H9 (cell line): Measurements from ENCODE around the gene NUP88. TPM values are rescaled to one million over a fixed set of nuclear protein-coding genes. Genes with fewer than 3 reads are reported as not detected.
A peak's percentile ranks its signal among the peaks of the same experiment; 100 is the strongest.

Experiments
- DNase-seq: peaks from one replicate; pipeline ENCODE4 v3.0.0-alpha.2; 2017
- H2AFZ ChIP-seq: one replicate; pipeline ENCODE4 v1.6.1; 2013; ENCODE audit warnings: mild to moderate bottlenecking, low read length, control low read depth, moderate library complexity
- H2AK5ac ChIP-seq: 2 replicates; pipeline ENCODE4 v1.6.1; 2013; ENCODE audit warnings: low read length, control low read depth, mixed read lengths; ENCODE audit not compliant: insufficient read length
- H2BK120ac ChIP-seq: one replicate; pipeline ENCODE4 v1.6.1; 2013; ENCODE audit warnings: low read depth, mild to moderate bottlenecking, low read length, control low read depth, inconsistent platforms; ENCODE audit not compliant: poor library complexity, severe bottlenecking
- H2BK12ac ChIP-seq: 2 replicates; pipeline ENCODE4 v1.6.1; 2013; ENCODE audit warnings: low read length, control low read depth, mixed read lengths, low read depth; ENCODE audit not compliant: insufficient read length
- H2BK15ac ChIP-seq: 2 replicates; pipeline ENCODE4 v1.6.1; 2013; ENCODE audit warnings: low read depth, low read length, control low read depth
- H2BK20ac ChIP-seq: one replicate; pipeline ENCODE4 v1.6.1; 2013; ENCODE audit warnings: low read depth, mild to moderate bottlenecking, low read length, control low read depth, inconsistent platforms; ENCODE audit not compliant: poor library complexity, severe bottlenecking
- H2BK5ac ChIP-seq: 2 replicates; pipeline ENCODE4 v1.6.1; 2013; ENCODE audit warnings: low read length, control low read depth, mixed read lengths; ENCODE audit not compliant: insufficient read length
- H3K14ac ChIP-seq: 2 replicates; pipeline ENCODE4 v1.6.1; 2013; ENCODE audit warnings: low read length, control low read depth; ENCODE audit not compliant: insufficient read depth
- H3K18ac ChIP-seq: 2 replicates; pipeline ENCODE4 v1.6.1; 2013; ENCODE audit warnings: low read depth, mild to moderate bottlenecking, mixed read lengths, low read length, control low read depth; ENCODE audit not compliant: insufficient read length
- H3K23ac ChIP-seq: 2 replicates; pipeline ENCODE4 v1.6.1; 2013; ENCODE audit warnings: low read length, control low read depth, mixed read lengths, low read depth; ENCODE audit not compliant: insufficient read length
- H3K23me2 ChIP-seq: 2 replicates; pipeline ENCODE4 v1.6.1; 2013; ENCODE audit warnings: low read depth, mild to moderate bottlenecking, mixed read lengths, low read length, control low read depth; ENCODE audit not compliant: insufficient read length, poor library complexity, severe bottlenecking
- H3K27ac ChIP-seq: 2 replicates; pipeline ENCODE4 v1.5.1; 2013; ENCODE audit warnings: low read length, control low read depth, mixed read lengths, low read depth; ENCODE audit not compliant: insufficient read length
- H3K27me3 ChIP-seq: 2 replicates; pipeline ENCODE4 v1.6.1; 2013; ENCODE audit warnings: low read length, control low read depth, inconsistent platforms; ENCODE audit not compliant: insufficient read depth
- H3K4ac ChIP-seq: 2 replicates; pipeline ENCODE4 v1.6.1; 2013; ENCODE audit warnings: low read depth, mild to moderate bottlenecking, control low read depth, inconsistent platforms, low read length, moderate library complexity
- H3K4me1 ChIP-seq: 2 replicates; pipeline ENCODE4 v1.6.1; 2013; ENCODE audit warnings: low read length, control low read depth, inconsistent platforms; ENCODE audit not compliant: insufficient read depth
- H3K4me2 ChIP-seq: 2 replicates; pipeline ENCODE4 v1.6.1; 2013; ENCODE audit warnings: low read length, control low read depth, mixed read lengths; ENCODE audit not compliant: insufficient read length, insufficient read depth
- H3K56ac ChIP-seq: 2 replicates; pipeline ENCODE4 v1.6.1; 2013; ENCODE audit warnings: low read depth, mild to moderate bottlenecking, mixed read lengths, low read length, control low read depth; ENCODE audit not compliant: insufficient read length
- H3K79me1 ChIP-seq: 2 replicates; pipeline ENCODE4 v1.6.1; 2013; ENCODE audit warnings: low read depth, mild to moderate bottlenecking, moderate library complexity, low read length, control low read depth, inconsistent platforms; ENCODE audit not compliant: insufficient read depth, poor library complexity, severe bottlenecking
- H3K79me2 ChIP-seq: 2 replicates; pipeline ENCODE4 v1.6.1; 2013; ENCODE audit warnings: low read length, control low read depth, inconsistent platforms; ENCODE audit not compliant: insufficient read depth
- H3K9ac ChIP-seq: 2 replicates; pipeline ENCODE4 v1.6.1; 2013; ENCODE audit warnings: low read length, control low read depth, mixed read lengths; ENCODE audit not compliant: insufficient read length; ENCODE audit errors: extremely low read depth
- H3K9me3 ChIP-seq: one replicate; pipeline ENCODE4 v1.6.1; 2013; ENCODE audit warnings: low read depth, low read length, inconsistent platforms; ENCODE audit not compliant: control insufficient read depth
- H3T11ph ChIP-seq: one replicate; pipeline ENCODE4 v1.6.1; 2013; ENCODE audit warnings: mild to moderate bottlenecking, low read length, control low read depth, inconsistent platforms
- H4K20me1 ChIP-seq: one replicate; pipeline ENCODE4 v1.6.1; 2013; ENCODE audit not compliant: control insufficient read depth, insufficient read length, insufficient read depth
- H4K5ac ChIP-seq: 2 replicates; pipeline ENCODE4 v1.6.1; 2013; ENCODE audit warnings: low read depth, mild to moderate bottlenecking, mixed read lengths, low read length, control low read depth; ENCODE audit not compliant: insufficient read length
- H4K8ac ChIP-seq: replicated peaks from 2 replicates; pipeline ENCODE4 v1.6.1; 2013; ENCODE audit warnings: low read length, control low read depth, mixed read lengths, low read depth; ENCODE audit not compliant: insufficient read length
- H4K91ac ChIP-seq: 2 replicates; pipeline ENCODE4 v1.6.1; 2013; ENCODE audit warnings: low read depth, mild to moderate bottlenecking, moderate library complexity, mixed read lengths, low read length, control low read depth; ENCODE audit not compliant: insufficient read length
- H3K27ac Mint-ChIP-seq, 3 experiments: 2 replicates in 2 of 3; 3 replicates in 1 of 3; pipeline ENCODE4 v1.8.0; 2020 to 2021; ENCODE audit warnings: mixed read lengths in 3 of 3, mild to moderate bottlenecking in 1 of 3, moderate library complexity in 1 of 3
- H3K27me3 Mint-ChIP-seq: 2 replicates; pipeline ENCODE4 v1.8.0; 2021; ENCODE audit warnings: low read depth, mild to moderate bottlenecking, moderate library complexity, mixed read lengths
- H3K36me3 Mint-ChIP-seq, 3 experiments: 2 replicates in 2 of 3; 3 replicates in 1 of 3; pipeline ENCODE4 v1.8.0; 2020 to 2021; ENCODE audit warnings: low read depth in 3 of 3, mixed read lengths in 3 of 3; ENCODE audit not compliant: insufficient read depth in 1 of 3
- H3K4me1 Mint-ChIP-seq, 2 experiments: 2 replicates each; pipeline ENCODE4 v1.8.0; 2020; ENCODE audit warnings: mixed read lengths in 2 of 2
- H3K4me3 Mint-ChIP-seq, 2 experiments: 2 replicates in 1 of 2; 3 replicates in 1 of 2; pipeline ENCODE4 v1.8.0; 2020 to 2021; ENCODE audit warnings: mild to moderate bottlenecking in 2 of 2, mixed read lengths in 2 of 2, moderate library complexity in 1 of 2
- H3K9me3 Mint-ChIP-seq, 2 experiments: 2 replicates in 1 of 2; 3 replicates in 1 of 2; pipeline ENCODE4 v1.8.0; 2020; ENCODE audit warnings: mild to moderate bottlenecking in 2 of 2, mixed read lengths in 2 of 2, moderate library complexity in 1 of 2
- CTCF ChIP-seq: fragments of 200-600 bp; sonication (generic); conservative IDR thresholded peaks from 3 replicates; pipeline ENCODE4 v1.8.0; 2021; ENCODE audit warnings: antibody characterized with exemption, mild to moderate bottlenecking
- WGBS: extraction: QIAGEN DNeasy Blood & Tissue Kit; methylation state at CpG from one replicate; pipeline ENCODE4 v1.1.7; 2013; ENCODE audit warnings: missing lambda C conversion rate, low lambda C conversion rate, mixed read lengths; ENCODE audit not compliant: insufficient read length; ENCODE audit errors: extremely low coverage; 5-methylcytosine and 5-hydroxymethylcytosine counted together
- total RNA-seq: library from RNA; stranded (reverse); gene quantifications from 2 replicates; pipeline ENCODE4 v1.2.1, GENCODE V29; 2021

NUP88 gene
- total RNA-seq, 1 experiment from 2014 or later, result 98.2 TPM

- no peak for TF ChIP-seq CTCF
- no peak overlapping the region for H2BK120ac ChIP-seq
- H3K56ac ChIP-seq, result no peak overlapping the region
- H4K91ac ChIP-seq, result no peak overlapping the region
- no peak for DNase-seq
- Mint-ChIP-seq H3K4me3 (no peak overlapping the region), H3K27me3 (no peaks in the 10 kb centered on the region), H3K36me3 (peaks cover 21 to 61% (median 21%) of the 10 kb centered on the region in 3 experiments; a peak in 6 of 7 replicates), H3K9me3 (no peaks in the 10 kb centered on the region), H3K4me1 (peaks cover under 1 to 5% of the 10 kb centered on the region in 2 experiments; a peak in 1 of 4 replicates), H3K27ac (peak overlapping the region in 2 of 3 experiments; percentile 33 to 47; a peak in 2 of 7 replicates)
- H3K18ac ChIP-seq, result no peak overlapping the region
- H4K20me1 ChIP-seq, result no peaks in the 10 kb centered on the region
- H3K27ac ChIP-seq, result no peak overlapping the region
- no peaks in the 10 kb centered on the region for H3K9me3 ChIP-seq
- H3K14ac ChIP-seq, result no peak overlapping the region; the same call in 1 of the 2 replicates
- no peak overlapping the region for H3K4me2 ChIP-seq
- peak overlapping the region; percentile 55 for H2BK5ac ChIP-seq
- no peak overlapping the region for H3T11ph ChIP-seq
- no peak overlapping the region for H2AFZ ChIP-seq
- no peak overlapping the region for H2BK20ac ChIP-seq
- no peak overlapping the region for H2AK5ac ChIP-seq
- no peaks in the 10 kb centered on the region for H3K79me1 ChIP-seq
- H3K23ac ChIP-seq, result no peak overlapping the region
- no peaks in the 10 kb centered on the region for H3K79me2 ChIP-seq
- no peak overlapping the region for H3K9ac ChIP-seq
- no peak overlapping the region for H2BK15ac ChIP-seq
- no peak overlapping the region for H4K5ac ChIP-seq
- no peak overlapping the region for H2BK12ac ChIP-seq
- no CpG with 5 or more reads among the region's 3 CpGs for WGBS
- no peaks in the 10 kb centered on the region for H3K27me3 ChIP-seq
- no peaks in the 10 kb centered on the region for H3K23me2 ChIP-seq
- H3K4ac ChIP-seq, result no peak overlapping the region
- no peak overlapping the region for H4K8ac ChIP-seq
- H3K4me1 ChIP-seq, result no peaks in the 10 kb centered on the region
These were observed 63.9 kb downstream of the NUP88 start for GRCh38 chr17:5355421-5356129.
